Hepatocyte (in vitro differentiated cells): Measurements from ENCODE around the gene LYG1. TPM values are rescaled to one million over a fixed set of nuclear protein-coding genes. Genes with fewer than 3 reads are reported as not detected.
"Not testable (repeated sequence)": the region's sequence is repeated elsewhere in the genome, so short reads cannot be mapped to it uniquely, and the experiment has no call there.

ENCODE experiments used
- DNase-seq: peaks from one replicate; pipeline ENCODE4 v3.0.0-alpha.2; 2016; ENCODE audit warnings: low spot score
- H2AFZ ChIP-seq: fragments of 200-600 bp; sonication (generic); 2 replicates; pipeline ENCODE4 v1.6.0; 2016; ENCODE audit warnings: antibody characterized with exemption, mild to moderate bottlenecking
- H3K27ac ChIP-seq: fragments of 200-600 bp; sonication (generic); 2 replicates; pipeline ENCODE4 v1.5.1; 2016; ENCODE audit warnings: mild to moderate bottlenecking
- H3K27me3 ChIP-seq: fragments of 200-600 bp; sonication (generic); 2 replicates; pipeline ENCODE4 v1.6.1; 2016
- H3K36me3 ChIP-seq: fragments of 200-600 bp; sonication (generic); replicated peaks from 2 replicates; pipeline ENCODE4 v1.5.1; 2016; ENCODE audit warnings: low read depth; ENCODE audit not compliant: insufficient read depth
- H3K4me1 ChIP-seq: fragments of 200-600 bp; sonication (generic); 2 replicates; pipeline ENCODE4 v1.5.1; 2016; ENCODE audit warnings: mild to moderate bottlenecking, moderate library complexity; ENCODE audit not compliant: insufficient read depth
- H3K4me2 ChIP-seq: fragments of 200-600 bp; sonication (generic); 2 replicates; pipeline ENCODE4 v1.6.0; 2016
- H3K4me3 ChIP-seq: fragments of 200-600 bp; sonication (generic); 2 replicates; pipeline ENCODE4 v1.5.1; 2016; ENCODE audit warnings: mild to moderate bottlenecking
- H3K79me2 ChIP-seq: fragments of 200-600 bp; sonication (generic); 2 replicates; pipeline ENCODE4 v1.6.0; 2017; ENCODE audit warnings: mild to moderate bottlenecking
- H3K9me2 ChIP-seq: fragments of 200-600 bp; sonication (generic); replicated peaks from 2 replicates; pipeline ENCODE4 v1.6.0; 2017; ENCODE audit warnings: mild to moderate bottlenecking; ENCODE audit not compliant: insufficient read depth
- H3K9me3 ChIP-seq: fragments of 200-600 bp; sonication (generic); 2 replicates; pipeline ENCODE4 v1.5.1; 2016; ENCODE audit warnings: low read depth, mild to moderate bottlenecking
- H4K20me1 ChIP-seq: fragments of 200-600 bp; sonication (generic); 2 replicates; pipeline ENCODE4 v1.6.0; 2016; ENCODE audit warnings: mild to moderate bottlenecking; ENCODE audit not compliant: insufficient read depth, poor library complexity, severe bottlenecking
- CTCF ChIP-seq: fragments of 200-600 bp; sonication (generic); IDR thresholded peaks from 2 replicates; pipeline ENCODE4 v1.5.1; 2016; ENCODE audit warnings: antibody characterized with exemption, mild to moderate bottlenecking; ENCODE audit not compliant: poor library complexity
- EZH2 ChIP-seq: fragments of 200-600 bp; sonication (generic); IDR thresholded peaks from 2 replicates; pipeline ENCODE4 v1.6.1; 2016; ENCODE audit warnings: antibody characterized with exemption, mild to moderate bottlenecking, borderline replicate concordance
- EZH2phosphoT487 ChIP-seq: fragments of 200-600 bp; sonication (generic); IDR thresholded peaks from one replicate; pipeline ENCODE4 v1.6.1; 2018; ENCODE audit warnings: antibody characterized with exemption, mild to moderate bottlenecking, low read depth, moderate library complexity; ENCODE audit not compliant: unreplicated experiment, severe bottlenecking
- WGBS: methylation state at CpG from one replicate; pipeline ENCODE4 v1.1.6; 2016; ENCODE audit warnings: low lambda C conversion rate; ENCODE audit errors: missing lambda C conversion rate; 5-methylcytosine and 5-hydroxymethylcytosine counted together
- polyA plus RNA-seq: library from polyadenylated mRNA; unstranded; fragments of >200 nt; fragmentation: Nextera tagmentation; extraction: Ambion mirVana; gene quantifications from 2 replicates; pipeline ENCODE4 v1.2.1, GENCODE V29; 2016
- total RNA-seq: library from RNA; depleted of rRNA; stranded (reverse); fragments of >200 nt; gene quantifications from 2 replicates; pipeline ENCODE4 v1.2.3, GENCODE V29; 2014

Gene LYG1
- total and polyA plus RNA-seq, 2 experiments from 2014 or later = 0.93 to 2.4 TPM

- peak overlapping the region; percentile 49 for H3K4me2 ChIP-seq
Observed at GRCh38 chr2:99278793-99279291, 22.2 kb downstream of the LYG1 start.

GRCh38 chr2:99278195-99278765, 22.7 kb downstream of the LYG1 start:
- H3K36me3 ChIP-seq, H3K9me2 ChIP-seq, H3K4me1 ChIP-seq, H4K20me1 ChIP-seq, DNase-seq, H3K79me2 ChIP-seq, H2AFZ ChIP-seq, H3K27ac ChIP-seq, H3K9me3 ChIP-seq, H3K27me3 ChIP-seq, H3K4me3 ChIP-seq: not testable (repeated sequence)
- peak overlapping the region; percentile 49 for H3K4me2 ChIP-seq
- WGBS = 89% methylated on average over 5 of the region's 5 CpGs

More at GRCh38 chr2:99278793-99279291, 22.2 kb downstream of the LYG1 start:
- H3K4me1 ChIP-seq = no peaks in the 10 kb centered on the region
- H3K9me3 ChIP-seq = no peaks in the 10 kb centered on the region
- no peaks in the 10 kb centered on the region for H4K20me1 ChIP-seq
- no peaks in the 10 kb centered on the region for H3K9me2 ChIP-seq
- H3K36me3 ChIP-seq = no peaks in the 10 kb centered on the region
- no peak overlapping the region for H2AFZ ChIP-seq
- no peaks in the 10 kb centered on the region for H3K27me3 ChIP-seq
- peak; percentile 49 for DNase-seq
- no peak overlapping the region for H3K27ac ChIP-seq
- no peak overlapping the region for H3K4me3 ChIP-seq
- WGBS = 73% methylated on average over 2 of the region's 2 CpGs
- no peak for TF ChIP-seq EZH2
- TF ChIP-seq CTCF = no peak
- no peak for TF ChIP-seq EZH2phosphoT487
- no peaks in the 10 kb centered on the region for H3K79me2 ChIP-seq

- no peaks in the 10 kb centered on the region for H4K20me1 ChIP-seq
- H3K4me1 ChIP-seq = no peaks in the 10 kb centered on the region
- H3K9me2 ChIP-seq = no peaks in the 10 kb centered on the region
- no peak overlapping the region for H2AFZ ChIP-seq
- H3K9me3 ChIP-seq = no peaks in the 10 kb centered on the region
- H3K4me3 ChIP-seq = no peak overlapping the region
- TF ChIP-seq CTCF = no peak
- no peak for TF ChIP-seq EZH2
- TF ChIP-seq EZH2phosphoT487 = no peak
- H3K4me2 ChIP-seq = no peak overlapping the region
- H3K36me3 ChIP-seq = no peaks in the 10 kb centered on the region
- no peaks in the 10 kb centered on the region for H3K79me2 ChIP-seq
- no peaks in the 10 kb centered on the region for H3K27me3 ChIP-seq
- no peak overlapping the region for H3K27ac ChIP-seq
- 90% methylated on average over 7 of the region's 7 CpGs for whole genome bisulfite sequencing
- DNase-seq = no peak
Observed at GRCh38 chr2:99275882-99276281, 25.1 kb downstream of the LYG1 start.

DNA sequence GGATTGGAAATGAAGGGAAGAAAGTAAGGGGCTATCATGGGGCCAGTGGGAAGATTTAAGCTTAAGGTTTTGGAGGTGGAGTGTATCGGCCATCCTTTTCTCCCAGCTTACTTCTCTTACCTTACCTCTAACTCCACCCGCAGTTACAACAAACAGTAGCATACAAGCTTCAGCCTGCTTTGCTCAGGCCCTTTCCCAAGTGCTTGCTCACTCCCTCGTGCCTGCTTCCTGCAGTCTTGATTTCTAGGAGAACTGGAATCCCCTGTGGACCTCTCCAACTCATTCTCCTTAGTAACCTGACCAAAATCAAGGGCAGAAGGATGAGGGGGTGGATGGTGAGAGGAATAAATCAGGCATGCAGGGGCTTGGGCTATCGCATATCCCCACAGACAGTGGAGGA, 39.8 kb downstream of the LYG1 start:
- Histone ChIP-seq H3K4me3 (no peak overlapping the region), H2AFZ (no peak overlapping the region), H3K27ac (no peak overlapping the region), H4K20me1 (no peaks in the 10 kb centered on the region), H3K9me3 (no peaks in the 10 kb centered on the region), H3K27me3 (no peaks in the 10 kb centered on the region), H3K36me3 (no peaks in the 10 kb centered on the region), H3K4me1 (no peaks in the 10 kb centered on the region), H3K4me2 (no peak overlapping the region), H3K79me2 (no peaks in the 10 kb centered on the region), H3K9me2 (no peaks in the 10 kb centered on the region)
- WGBS = 85% methylated on average over 4 of the region's 4 CpGs
- TF ChIP-seq EZH2 = no peak
- TF ChIP-seq CTCF = no peak
- no peak for TF ChIP-seq EZH2phosphoT487
- no peak for DNase-seq
